ENCODE measurements around the gene CSNK1A1. TPM values are rescaled to one million over a fixed set of nuclear protein-coding genes. Genes with fewer than 3 reads are reported as not detected.

CSNK1A1 gene
- total and polyA plus RNA-seq, 4 donors = 43.0 to 108 (median 78.2) TPM

- Histone ChIP-seq H3K9ac (ENCODE audit: low read depth in 1 of 2, low read length in 2 of 2) (no peak overlapping the region), H3K9me3 (ENCODE audit: control insufficient read depth in 4 of 4, low read length in 3 of 4) (no peaks in the 10 kb centered on the region), H3K4me1 (ENCODE audit: control insufficient read depth in 4 of 4, insufficient read depth in 4 of 4, low read length in 3 of 4) (no peaks in the 10 kb centered on the region), H3K27ac (ENCODE audit: low read depth in 1 of 2, low read length in 2 of 2) (no peak overlapping the region), H3K4me3 (ENCODE audit: low read depth in 1 of 3, low read length in 3 of 3) (no peak overlapping the region), H3K27me3 (ENCODE audit: control insufficient read depth in 4 of 4, insufficient read depth in 4 of 4, low read length in 3 of 4) (no peaks in the 10 kb centered on the region), H3K36me3 (ENCODE audit: control insufficient read depth in 4 of 4, insufficient read depth in 3 of 4, low read depth in 1 of 4, low read length in 3 of 4) (peaks cover 12 to 24% (median 24%) of the 10 kb centered on the region in 4 donors)
- 88% methylated on average over 1 of the region's 1 CpG for WGBS
- TF ChIP-seq CTCF (IDR thresholded peaks at IDR 0.05; ENCODE audit: low read depth, low read length, missing input control) (no peak), YY1 (IDR thresholded peaks at IDR 0.05) (peak; percentile 32), REST (IDR thresholded peaks at IDR 0.05) (no peak), ATF3 (IDR thresholded peaks at IDR 0.05) (no peak), TAF1 (conservative IDR thresholded peaks at IDR 0.05) (no peak), HNF4G (IDR thresholded peaks at IDR 0.05) (no peak), JUND (IDR thresholded peaks at IDR 0.05) (no peak), NR2F2 (IDR thresholded peaks at IDR 0.05) (no peak)
- no peak for DNase-seq (ENCODE audit: low spot score)
Measured at GRCh38 chr5:149496166-149496565, 55.1 kb downstream of the CSNK1A1 start.

- no peak overlapping the region for H3K9ac ChIP-seq (ENCODE audit: low read depth in 1 of 2, low read length in 2 of 2)
- no peaks in the 10 kb centered on the region for H3K4me1 ChIP-seq (ENCODE audit: control insufficient read depth in 4 of 4, insufficient read depth in 4 of 4, low read length in 3 of 4)
- H3K4me3 ChIP-seq (ENCODE audit: low read depth in 1 of 3, low read length in 3 of 3) = no peak overlapping the region
- no peaks in the 10 kb centered on the region for H3K9me3 ChIP-seq (ENCODE audit: control insufficient read depth in 4 of 4, low read length in 3 of 4)
- no peaks in the 10 kb centered on the region for H3K27me3 ChIP-seq (ENCODE audit: control insufficient read depth in 4 of 4, insufficient read depth in 4 of 4, low read length in 3 of 4)
- TF ChIP-seq YY1 (IDR thresholded peaks at IDR 0.05) (no peak), HNF4A (conservative IDR thresholded peaks at IDR 0.05) (no peak), SP1 (IDR thresholded peaks at IDR 0.05) (no peak), HNF4G (IDR thresholded peaks at IDR 0.05) (no peak), EGR1 (IDR thresholded peaks at IDR 0.05; ENCODE audit: low read depth in 2 of 2) (no peak), TAF1 (conservative IDR thresholded peaks at IDR 0.05) (no peak), GABPA (IDR thresholded peaks at IDR 0.05 in 1 of 2, conservative IDR thresholded peaks at IDR 0.05 in 1 of 2) (no peak), ZBTB33 (IDR thresholded peaks at IDR 0.05) (no peak), CTCF (IDR thresholded peaks at IDR 0.05; ENCODE audit: low read depth, low read length, missing input control) (no peak), FOXA2 (IDR thresholded peaks at IDR 0.05) (no peak), JUND (IDR thresholded peaks at IDR 0.05) (no peak), RAD21 (IDR thresholded peaks at IDR 0.05) (no peak), RXRA (IDR thresholded peaks at IDR 0.05) (no peak), REST (IDR thresholded peaks at IDR 0.05) (no peak), ATF3 (IDR thresholded peaks at IDR 0.05) (no peak), MAX (IDR thresholded peaks at IDR 0.05) (no peak), FOXA1 (IDR thresholded peaks at IDR 0.05) (no peak)
- H3K36me3 ChIP-seq (ENCODE audit: control insufficient read depth in 4 of 4, insufficient read depth in 3 of 4, low read depth in 1 of 4, low read length in 3 of 4) = peaks cover 8 to 20% (median 19%) of the 10 kb centered on the region in 4 donors
- 91% methylated on average over 2 of the region's 2 CpGs for WGBS
- H3K27ac ChIP-seq (ENCODE audit: low read depth in 1 of 2, low read length in 2 of 2) = no peak overlapping the region
- no peak for DNase-seq (ENCODE audit: low spot score)
Measured at GRCh38 chr5:149495673-149496072, 55.6 kb downstream of the CSNK1A1 start.

All from liver (tissue), 9 donors.